Measurements from ENCODE around the gene IMPA2.
"Not testable (repeated sequence)": the region's sequence is repeated elsewhere in the genome, so short reads cannot be mapped to it uniquely, and the experiment has no call there.

Gene IMPA2

GRCh38 chr18:11962597-11962996 lies 18.7 kb upstream of the IMPA2 start:
- no peak for DNase-seq (ENCODE audit: low read depth in 3 of 3)

- DNase-seq (ENCODE audit: low read depth in 3 of 3), result no peak
These were observed 17.3 kb upstream of the IMPA2 start for GRCh38 chr18:11963991-11964484.

- DNase-seq (ENCODE audit: low read depth in 3 of 3), result no peak
These were observed 11.1 kb upstream of the IMPA2 start for GRCh38 chr18:11969904-11970835.

- DNase-seq (ENCODE audit: low read depth in 3 of 3), result not testable (repeated sequence)
These were observed 10.5 kb upstream of the IMPA2 start for GRCh38 chr18:11970836-11971226.

GRCh38 chr18:11972371-11973174 lies 8.7 kb upstream of the IMPA2 start:
- DNase-seq (ENCODE audit: low read depth in 3 of 3), result no peak

- DNase-seq (ENCODE audit: low read depth in 3 of 3), result no peak
These were observed 6.5 kb upstream of the IMPA2 start for GRCh38 chr18:11974741-11975325.

GRCh38 chr18:11975723-11976122 lies 5.6 kb upstream of the IMPA2 start:
- DNase-seq (ENCODE audit: low read depth in 3 of 3), result no peak

GRCh38 chr18:11976315-11977152 lies 4.8 kb upstream of the IMPA2 start:
- no peak for DNase-seq (ENCODE audit: low read depth in 3 of 3)

- DNase-seq (ENCODE audit: low read depth in 3 of 3), result no peak
These were observed 4.2 kb upstream of the IMPA2 start for GRCh38 chr18:11977153-11977466.

GRCh38 chr18:11978956-11979355 lies 2.4 kb upstream of the IMPA2 start:
- no peak for DNase-seq (ENCODE audit: low read depth in 3 of 3)

- no peak for DNase-seq (ENCODE audit: low read depth in 3 of 3)
These were observed 1.2 kb upstream of the IMPA2 start for GRCh38 chr18:11980163-11980493.

GRCh38 chr18:11980494-11981191 lies 664 bp upstream of the IMPA2 start:
- DNase-seq (ENCODE audit: low read depth in 3 of 3), result peak; percentile 91 to 97 (median 94)

- DNase-seq (ENCODE audit: low read depth in 3 of 3), result peak in 1 of 3 experiments; percentile 10
These were observed 448 bp downstream of the IMPA2 start for GRCh38 chr18:11981543-11982366.

GRCh38 chr18:11982981-11983380 lies 1.7 kb downstream of the IMPA2 start:
- DNase-seq (ENCODE audit: low read depth in 3 of 3), result no peak

- no peak for DNase-seq (ENCODE audit: low read depth in 3 of 3)
These were observed 2.3 kb downstream of the IMPA2 start for GRCh38 chr18:11983592-11983991.

GRCh38 chr18:11984091-11984490 lies 2.8 kb downstream of the IMPA2 start:
- no peak for DNase-seq (ENCODE audit: low read depth in 3 of 3)

GRCh38 chr18:11985586-11985985 lies 4.3 kb downstream of the IMPA2 start:
- no peak for DNase-seq (ENCODE audit: low read depth in 3 of 3)

- no peak for DNase-seq (ENCODE audit: low read depth in 3 of 3)
These were observed 4.8 kb downstream of the IMPA2 start for GRCh38 chr18:11986061-11986460.

- DNase-seq (ENCODE audit: low read depth in 3 of 3), result no peak
These were observed 6.2 kb downstream of the IMPA2 start for GRCh38 chr18:11987527-11987926.

- DNase-seq (ENCODE audit: low read depth in 3 of 3), result no peak
These were observed 7.9 kb downstream of the IMPA2 start for GRCh38 chr18:11989174-11989573.

Measured in stimulated activated CD4-positive, alpha-beta T cell treated with anti-CD3 and anti-CD28 coated beads, TNF-alpha, amount 100 ng/mL, for 24 hours (primary cell).